ENCODE measurements around the gene FGGY. TPM values are rescaled to one million over a fixed set of nuclear protein-coding genes. Genes with fewer than 3 reads are reported as not detected.
A peak's percentile ranks its signal among the peaks of the same experiment; 100 is the strongest.

The FGGY gene
- total and polyA plus RNA-seq, 4 donors = 16.0 to 67.0 (median 43.4) TPM

GRCh38 chr1:59406437-59407164 is 109.7 kb downstream of the FGGY start:
- TF ChIP-seq RXRA (IDR thresholded peaks at IDR 0.05) (peak; percentile 32 to 59), EGR1 (IDR thresholded peaks at IDR 0.05; ENCODE audit: low read depth in 2 of 2) (no peak), REST (IDR thresholded peaks at IDR 0.05) (no peak), FOXA2 (IDR thresholded peaks at IDR 0.05) (no peak), HNF4A (conservative IDR thresholded peaks at IDR 0.05) (peak; percentile 32 to 55), CTCF (IDR thresholded peaks at IDR 0.05; ENCODE audit: low read depth, low read length, missing input control) (no peak)
- Histone ChIP-seq H3K9me3 (ENCODE audit: control insufficient read depth in 4 of 4, low read length in 3 of 4) (no peaks in the 10 kb centered on the region), H3K27ac (ENCODE audit: low read depth in 1 of 2, low read length in 2 of 2) (no peak overlapping the region), H3K36me3 (ENCODE audit: control insufficient read depth in 4 of 4, insufficient read depth in 3 of 4, low read depth in 1 of 4, low read length in 3 of 4) (no peaks in the 10 kb centered on the region), H3K27me3 (ENCODE audit: control insufficient read depth in 4 of 4, insufficient read depth in 4 of 4, low read length in 3 of 4) (no peaks in the 10 kb centered on the region), H3K4me1 (ENCODE audit: control insufficient read depth in 4 of 4, insufficient read depth in 4 of 4, low read length in 3 of 4) (peaks cover 0 to 24% (median 13%) of the 10 kb centered on the region in 4 donors), H3K4me3 (ENCODE audit: low read depth in 1 of 3, low read length in 3 of 3) (no peak overlapping the region), H3K9ac (ENCODE audit: low read depth in 1 of 2, low read length in 2 of 2) (no peak overlapping the region)
- DNase-seq (ENCODE audit: low spot score) = no peak
- 82% methylated on average over 4 of the region's 4 CpGs for WGBS

- Histone ChIP-seq H3K27ac (ENCODE audit: low read depth in 1 of 2, low read length in 2 of 2) (peak overlapping the region in 1 of 2 donors; percentile 52), H3K9me3 (ENCODE audit: control insufficient read depth in 4 of 4, low read length in 3 of 4) (no peaks in the 10 kb centered on the region), H3K9ac (ENCODE audit: low read depth in 1 of 2, low read length in 2 of 2) (no peak overlapping the region), H3K4me3 (ENCODE audit: low read depth in 1 of 3, low read length in 3 of 3) (no peak overlapping the region), H3K36me3 (ENCODE audit: control insufficient read depth in 4 of 4, insufficient read depth in 3 of 4, low read depth in 1 of 4, low read length in 3 of 4) (no peaks in the 10 kb centered on the region), H3K4me1 (ENCODE audit: control insufficient read depth in 4 of 4, insufficient read depth in 4 of 4, low read length in 3 of 4) (peaks cover 0 to 26% (median 17%) of the 10 kb centered on the region in 4 donors), H3K27me3 (ENCODE audit: control insufficient read depth in 4 of 4, insufficient read depth in 4 of 4, low read length in 3 of 4) (no peaks in the 10 kb centered on the region)
- TF ChIP-seq YY1 (IDR thresholded peaks at IDR 0.05) = no peak
- no peak for TF ChIP-seq SP1 (IDR thresholded peaks at IDR 0.05)
- peak in 1 of 2 donors; percentile 13 for TF ChIP-seq RAD21 (IDR thresholded peaks at IDR 0.05)
- TF ChIP-seq MAX (IDR thresholded peaks at IDR 0.05) = no peak
- 25% methylated on average over 4 of the region's 4 CpGs for WGBS
- no peak for DNase-seq (ENCODE audit: low spot score)
Measured at GRCh38 chr1:59408608-59409240, 111.8 kb downstream of the FGGY start.

- Histone ChIP-seq H3K27ac (ENCODE audit: low read depth in 1 of 2, low read length in 2 of 2) (no peak overlapping the region), H3K4me3 (ENCODE audit: low read depth in 1 of 3, low read length in 3 of 3) (no peak overlapping the region), H3K9me3 (ENCODE audit: control insufficient read depth in 4 of 4, low read length in 3 of 4) (no peaks in the 10 kb centered on the region), H3K9ac (ENCODE audit: low read depth in 1 of 2, low read length in 2 of 2) (no peak overlapping the region), H3K4me1 (ENCODE audit: control insufficient read depth in 4 of 4, insufficient read depth in 4 of 4, low read length in 3 of 4) (peaks cover 0 to 26% (median 17%) of the 10 kb centered on the region in 4 donors), H3K36me3 (ENCODE audit: control insufficient read depth in 4 of 4, insufficient read depth in 3 of 4, low read depth in 1 of 4, low read length in 3 of 4) (no peaks in the 10 kb centered on the region), H3K27me3 (ENCODE audit: control insufficient read depth in 4 of 4, insufficient read depth in 4 of 4, low read length in 3 of 4) (no peaks in the 10 kb centered on the region)
- DNase-seq (ENCODE audit: low spot score) = no peak
- TF ChIP-seq HNF4G (IDR thresholded peaks at IDR 0.05) (no peak), CTCF (IDR thresholded peaks at IDR 0.05; ENCODE audit: low read depth, low read length, missing input control) (no peak), GABPA (IDR thresholded peaks at IDR 0.05 in 1 of 2, conservative IDR thresholded peaks at IDR 0.05 in 1 of 2) (no peak), YY1 (IDR thresholded peaks at IDR 0.05) (no peak), RAD21 (IDR thresholded peaks at IDR 0.05) (no peak), TAF1 (conservative IDR thresholded peaks at IDR 0.05) (no peak), EGR1 (IDR thresholded peaks at IDR 0.05; ENCODE audit: low read depth in 2 of 2) (no peak), JUND (IDR thresholded peaks at IDR 0.05) (no peak), FOXA1 (IDR thresholded peaks at IDR 0.05) (no peak), ZBTB33 (IDR thresholded peaks at IDR 0.05) (no peak), HNF4A (conservative IDR thresholded peaks at IDR 0.05) (no peak)
Measured at GRCh38 chr1:59409549-59409948, 112.7 kb downstream of the FGGY start.

Data from liver (tissue), 9 donors.